IMR-90 (cell line): ENCODE results near the gene CHRNA5. TPM values are rescaled to one million over a fixed set of nuclear protein-coding genes. Genes with fewer than 3 reads are reported as not detected.

ENCODE experiments used
- ATAC-seq: fragments of 200-7000 bp; cut with Tn5 transposase; 2 replicates; pipeline ENCODE4 v1.9.1; 2020; ENCODE audit warnings: low read depth, mild to moderate bottlenecking, moderate library complexity
- BruUV-seq: library from RNA; stranded (reverse); fragments of 400-500 nt; replicated peaks from 2 replicates; lab custom pipeline; 2021; lab: Mats Ljungman, UMichigan
- CTCF ChIA-PET: fragments of 300-600 bp; formaldehyde crosslinking; extraction: SDS; loops from one replicate; lab custom pipeline; 2021; ENCODE audit warnings: antibody characterized with exemption; lab: Yijun Ruan, JAX
- POLR2A ChIA-PET: fragments of 300-600 bp; sonication (Branson Sonifier 250); formaldehyde crosslinking; loops from one replicate; lab custom pipeline; 2022; ENCODE audit warnings: antibody characterized with exemption; ENCODE audit not compliant: unreplicated experiment; lab: Charles Lee
- DNase-seq: peaks from one replicate; pipeline ENCODE4 v3.0.0; 2013
- H2AFZ ChIP-seq: replicated peaks from 2 replicates; pipeline ENCODE3; 2013; ENCODE audit warnings: low read length, mild to moderate bottlenecking; ENCODE audit not compliant: poor library complexity
- H2AK5ac ChIP-seq: 2 replicates; pipeline ENCODE4 v1.6.1; 2013; ENCODE audit warnings: low read depth, low read length, inconsistent platforms
- H2AK9ac ChIP-seq: replicated peaks from 2 replicates; pipeline ENCODE3; 2013; ENCODE audit warnings: mild to moderate bottlenecking, low read depth, low read length, moderate library complexity; ENCODE audit not compliant: poor library complexity
- H2BK120ac ChIP-seq: 2 replicates; pipeline ENCODE4 v1.6.1; 2013; ENCODE audit warnings: low read depth, low read length, inconsistent platforms
- H2BK15ac ChIP-seq: 3 replicates; pipeline ENCODE4 v1.6.1; 2013; ENCODE audit warnings: low read depth, low read length, inconsistent platforms
- H2BK20ac ChIP-seq: 2 replicates; pipeline ENCODE4 v1.6.1; 2013; ENCODE audit warnings: low read depth, mild to moderate bottlenecking, inconsistent platforms, low read length, moderate library complexity
- H2BK5ac ChIP-seq: 2 replicates; pipeline ENCODE4 v1.6.1; 2013; ENCODE audit warnings: mild to moderate bottlenecking, low read depth, low read length, inconsistent platforms; ENCODE audit not compliant: poor library complexity, severe bottlenecking
- H3K14ac ChIP-seq: replicated peaks from 2 replicates; pipeline ENCODE4 v1.6.1; 2013; ENCODE audit warnings: low read depth, low read length, inconsistent platforms
- H3K18ac ChIP-seq: 2 replicates; pipeline ENCODE4 v1.6.1; 2013; ENCODE audit warnings: low read depth, low read length, control low read depth
- H3K23ac ChIP-seq: 2 replicates; pipeline ENCODE4 v1.6.1; 2013; ENCODE audit warnings: low read depth, low read length, inconsistent platforms
- H3K27ac ChIP-seq: 2 replicates; pipeline ENCODE4 v1.5.1; 2013; ENCODE audit warnings: mild to moderate bottlenecking, control low read depth, low read length; ENCODE audit not compliant: insufficient read depth
- H3K27me3 ChIP-seq: 2 replicates; pipeline ENCODE4 v1.6.1; 2013; ENCODE audit warnings: low read length; ENCODE audit not compliant: control insufficient read depth, insufficient read depth
- H3K36me3 ChIP-seq: 2 replicates; pipeline ENCODE4 v1.6.1; 2013; ENCODE audit warnings: low read length, mixed read lengths; ENCODE audit not compliant: control insufficient read depth, insufficient read depth
- H3K4ac ChIP-seq: 2 replicates; pipeline ENCODE4 v1.6.1; 2013; ENCODE audit warnings: low read depth, low read length, inconsistent platforms
- H3K4me1 ChIP-seq: 2 replicates; pipeline ENCODE4 v1.6.1; 2013; ENCODE audit warnings: low read length, mixed read lengths; ENCODE audit not compliant: control insufficient read depth, insufficient read depth
- H3K4me2 ChIP-seq: 2 replicates; pipeline ENCODE4 v1.6.1; 2013; ENCODE audit warnings: low read depth, mild to moderate bottlenecking, control low read depth, low read length, moderate library complexity
- H3K4me3 ChIP-seq: 2 replicates; pipeline ENCODE4 v1.5.1; 2013; ENCODE audit warnings: low read depth, mild to moderate bottlenecking, control low read depth, low read length, moderate library complexity; ENCODE audit not compliant: insufficient read depth
- H3K56ac ChIP-seq: 2 replicates; pipeline ENCODE4 v1.6.1; 2013; ENCODE audit warnings: low read length, inconsistent platforms; ENCODE audit not compliant: insufficient read depth; ENCODE audit errors: extremely low read depth
- H3K79me1 ChIP-seq, 2 experiments: 2 replicates each; pipeline ENCODE4 v1.6.1; 2013; ENCODE audit warnings: low read length in 2 of 2, inconsistent platforms in 1 of 2, low read depth in 1 of 2
- H3K9ac ChIP-seq: 2 replicates; pipeline ENCODE4 v1.6.1; 2013; ENCODE audit warnings: low read depth, low read length, control low read depth
- H3K9me1 ChIP-seq: 2 replicates; pipeline ENCODE4 v1.6.1; 2013; ENCODE audit warnings: low read length, inconsistent platforms; ENCODE audit not compliant: insufficient read depth
- H3K9me3 ChIP-seq: 2 replicates; pipeline ENCODE4 v1.6.1; 2013; ENCODE audit warnings: low read length; ENCODE audit not compliant: control insufficient read depth, insufficient read depth
- H4K20me1 ChIP-seq: 2 replicates; pipeline ENCODE4 v1.6.1; 2013; ENCODE audit warnings: low read length, inconsistent platforms; ENCODE audit not compliant: insufficient read depth
- H4K5ac ChIP-seq: 2 replicates; pipeline ENCODE4 v1.6.1; 2013; ENCODE audit warnings: mild to moderate bottlenecking, low read depth, low read length, control low read depth
- H4K8ac ChIP-seq, 2 experiments: 2 replicates each; pipeline ENCODE4 v1.6.1; 2013; ENCODE audit warnings: low read depth in 2 of 2, low read length in 2 of 2, control low read depth in 1 of 2, inconsistent platforms in 1 of 2
- H4K91ac ChIP-seq: 2 replicates; pipeline ENCODE4 v1.6.1; 2013; ENCODE audit warnings: low read depth, low read length, inconsistent platforms; ENCODE audit not compliant: insufficient read depth
- BHLHE40 ChIP-seq: fragments of 150-350 bp; IDR thresholded peaks from 2 replicates; pipeline ENCODE4 v1.6.1; 2016; ENCODE audit warnings: mild to moderate bottlenecking, low read depth, low read length
- CHD1 ChIP-seq: IDR thresholded peaks from 2 replicates; pipeline ENCODE4 v1.6.1; 2012; ENCODE audit warnings: low read depth, low read length, improper control_type of control experiment
- MAFK ChIP-seq: IDR thresholded peaks from 2 replicates; pipeline ENCODE4 v1.6.1; 2012; ENCODE audit warnings: low read depth, low read length, improper control_type of control experiment
- MAZ ChIP-seq: IDR thresholded peaks from 2 replicates; pipeline ENCODE4 v1.6.1; 2012; ENCODE audit warnings: low read depth, mild to moderate bottlenecking, low read length, improper control_type of control experiment, moderate library complexity, borderline replicate concordance
- POLR2A ChIP-seq: IDR thresholded peaks from 2 replicates; pipeline ENCODE4 v1.6.1; 2012; ENCODE audit warnings: mild to moderate bottlenecking, low read depth, low read length
- RCOR1 ChIP-seq: IDR thresholded peaks from 2 replicates; pipeline ENCODE4 v1.6.1; 2012; ENCODE audit warnings: mild to moderate bottlenecking, low read length, improper control_type of control experiment; ENCODE audit not compliant: insufficient replicate concordance
- RFX5 ChIP-seq: IDR thresholded peaks from 2 replicates; pipeline ENCODE4 v1.8.0; 2012; ENCODE audit warnings: low read depth, mild to moderate bottlenecking, low read length, moderate library complexity
- WGBS, 2 experiments: methylation state at CpG; one replicate each; pipeline versions ENCODE4 v1.1.5 to v1.1.7; 2013; ENCODE audit warnings: missing lambda C conversion rate in 2 of 2; ENCODE audit not compliant: insufficient read length in 1 of 2; ENCODE audit errors: extremely low coverage in 2 of 2; 5-methylcytosine and 5-hydroxymethylcytosine counted together
- dilution Hi-C: fragments of 300-500 bp; cut with HindIII; formaldehyde crosslinking; loops from one replicate; pipeline ENCODE4 v1.14.3; 2018; ENCODE audit warnings: low sequenced_read_pairs; ENCODE audit not compliant: unreplicated experiment
- in situ Hi-C: fragments of 300-500 bp; cut with MboI; formaldehyde crosslinking; loops from 3 replicates; pipeline ENCODE4 v1.14.3; 2019; ENCODE audit warnings: low sequenced_read_pairs, inconsistent platforms, mixed read lengths
- intact Hi-C: fragments of 100-400 bp; cut with micrococcal nuclease; formaldehyde crosslinking; loops from 2 replicates; pipeline ENCODE4 v1.10.0; 2022
- polyA plus RNA-seq, 3 experiments: library from polyadenylated mRNA; depleted of rRNA; stranded (reverse); fragments of >200 nt; gene quantifications; 2 replicates each; pipeline ENCODE4 v1.2.3, GENCODE V29; 2012; ENCODE audit warnings: low replicate concordance in 1 of 3
- total RNA-seq: library from RNA; depleted of rRNA; stranded (reverse); fragments of >200 nt; gene quantifications from 2 replicates; pipeline ENCODE4 v1.2.3, GENCODE V29; 2012
- TF ChIP-seq, protein P1 (sequence below): fragments of 150-350 bp; IDR thresholded peaks from 2 replicates; pipeline ENCODE4 v1.6.1; 2016; ENCODE audit warnings: low read depth, mild to moderate bottlenecking, low read length, moderate library complexity, borderline replicate concordance

Gene CHRNA5
- total and polyA plus RNA-seq, 2 of the 4 experiments (the other 2 are of a cell fraction), result 0.54 to 0.94 TPM

DNA sequence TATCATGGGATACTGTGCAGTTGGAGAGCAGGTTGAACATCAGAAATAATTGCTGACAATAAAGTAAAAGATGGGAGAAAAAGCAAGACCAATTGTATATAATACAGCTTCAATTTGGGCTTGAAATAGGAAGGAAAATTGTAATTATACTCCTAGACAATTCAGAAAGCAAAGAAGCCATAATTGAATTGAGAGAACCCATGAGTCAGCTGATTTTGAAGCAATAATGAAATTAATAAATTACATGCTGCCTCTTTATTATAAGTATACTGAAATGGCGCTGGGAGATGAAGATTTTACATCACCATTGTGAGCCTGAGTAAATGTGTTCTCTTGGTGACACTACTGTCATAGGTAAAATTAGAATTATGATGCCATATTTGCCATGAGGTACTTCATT is 32.3 kb downstream of the CHRNA5 start:
- no peak overlapping the region for H2BK20ac ChIP-seq
- in situ Hi-C loops (no loop called here), dilution Hi-C loops (no loop called here), intact Hi-C loops (no loop called here)
- no peak for ATAC-seq
- H3K4me3 ChIP-seq, result no peak overlapping the region
- H2AK5ac ChIP-seq, result no peak overlapping the region
- H4K5ac ChIP-seq, result no peak overlapping the region
- no peak overlapping the region for H2BK120ac ChIP-seq
- H3K9me3 ChIP-seq, result no peaks in the 10 kb centered on the region
- no CpG with 5 or more reads among the region's 1 CpG for WGBS, 2 experiments
- no peak overlapping the region for H4K8ac ChIP-seq
- no peak overlapping the region for H3K14ac ChIP-seq
- H3K23ac ChIP-seq, result no peak overlapping the region
- H3K79me1 ChIP-seq, result no peaks in the 10 kb centered on the region
- no peaks in the 10 kb centered on the region for H3K4me1 ChIP-seq
- no peaks in the 10 kb centered on the region for H4K20me1 ChIP-seq
- no peak for DNase-seq
- no peak overlapping the region for H3K27ac ChIP-seq
- no peaks in the 10 kb centered on the region for H3K9me1 ChIP-seq
- CTCF ChIA-PET, result no interaction called here
- no peak overlapping the region for H2BK5ac ChIP-seq
- no peaks in the 10 kb centered on the region; the same call in 1 of the 2 replicates for H3K27me3 ChIP-seq
- no peak overlapping the region for H3K4me2 ChIP-seq
- POLR2A ChIA-PET, result no interaction called here
- H2AFZ ChIP-seq, result no peak overlapping the region
- no TSS peak for BruUV-seq
- H4K91ac ChIP-seq, result no peak overlapping the region
- no peak overlapping the region for H3K56ac ChIP-seq
- TF ChIP-seq RCOR1 (no peak), MAFK (peak; percentile 67), CHD1 (no peak), MAZ (no peak), RFX5 (no peak), BHLHE40 (no peak), POLR2A (no peak)
- TF ChIP-seq, protein P1, sequence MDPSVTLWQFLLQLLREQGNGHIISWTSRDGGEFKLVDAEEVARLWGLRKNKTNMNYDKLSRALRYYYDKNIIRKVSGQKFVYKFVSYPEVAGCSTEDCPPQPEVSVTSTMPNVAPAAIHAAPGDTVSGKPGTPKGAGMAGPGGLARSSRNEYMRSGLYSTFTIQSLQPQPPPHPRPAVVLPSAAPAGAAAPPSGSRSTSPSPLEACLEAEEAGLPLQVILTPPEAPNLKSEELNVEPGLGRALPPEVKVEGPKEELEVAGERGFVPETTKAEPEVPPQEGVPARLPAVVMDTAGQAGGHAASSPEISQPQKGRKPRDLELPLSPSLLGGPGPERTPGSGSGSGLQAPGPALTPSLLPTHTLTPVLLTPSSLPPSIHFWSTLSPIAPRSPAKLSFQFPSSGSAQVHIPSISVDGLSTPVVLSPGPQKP, result no peak
- H2AK9ac ChIP-seq, result no peak overlapping the region
- H2BK15ac ChIP-seq, result no peak overlapping the region
- no peak overlapping the region for H3K18ac ChIP-seq
- no peak overlapping the region for H3K4ac ChIP-seq
- H3K9ac ChIP-seq, result no peak overlapping the region
- no peaks in the 10 kb centered on the region for H3K36me3 ChIP-seq
